Effector CD4-positive, alpha-beta T cell (primary cell): ENCODE measurements around the gene TMBIM1.
"Not testable (repeated sequence)": the region's sequence is repeated elsewhere in the genome, so short reads cannot be mapped to it uniquely, and the experiment has no call there.

Experiments
- DNase-seq: peaks from one replicate; pipeline ENCODE4 v3.0.0-alpha.2; 2020

Gene TMBIM1

GRCh38 chr2:218290316-218291261 is 1.7 kb downstream of the TMBIM1 start:
- peak; percentile 59 for DNase-seq

GRCh38 chr2:218289639-218290315 is 2.5 kb downstream of the TMBIM1 start:
- DNase-seq: no peak

GRCh38 chr2:218286570-218287459 is 5.5 kb downstream of the TMBIM1 start:
- peak; percentile 76 for DNase-seq

GRCh38 chr2:218285604-218286003 is 6.7 kb downstream of the TMBIM1 start:
- DNase-seq: no peak

- DNase-seq: peak; percentile 47
Measured at GRCh38 chr2:218284106-218284811, 8.0 kb downstream of the TMBIM1 start.

- DNase-seq: no peak
Measured at GRCh38 chr2:218282173-218282991, 9.9 kb downstream of the TMBIM1 start.

- no peak for DNase-seq
Measured at GRCh38 chr2:218281449-218281848, 10.9 kb downstream of the TMBIM1 start.

- DNase-seq: no peak
Measured at GRCh38 chr2:218280260-218280870, 11.9 kb downstream of the TMBIM1 start.

GRCh38 chr2:218278531-218279360 is 13.6 kb downstream of the TMBIM1 start:
- no peak for DNase-seq

- no peak for DNase-seq
Measured at GRCh38 chr2:218277921-218278320, 14.4 kb downstream of the TMBIM1 start.

- no peak for DNase-seq
Measured at GRCh38 chr2:218276986-218277755, 15.1 kb downstream of the TMBIM1 start.

GRCh38 chr2:218275371-218276072 is 16.8 kb downstream of the TMBIM1 start:
- no peak for DNase-seq

GRCh38 chr2:218274586-218274985 is 17.7 kb downstream of the TMBIM1 start:
- no peak for DNase-seq

GRCh38 chr2:218273908-218274249 is 18.4 kb downstream of the TMBIM1 start:
- no peak for DNase-seq

GRCh38 chr2:218273214-218273907 is 18.9 kb downstream of the TMBIM1 start:
- not testable (repeated sequence) for DNase-seq

- DNase-seq: peak; percentile 75
Measured at GRCh38 chr2:218272531-218273212, 19.6 kb downstream of the TMBIM1 start.

GRCh38 chr2:218271865-218272530 is 20.3 kb downstream of the TMBIM1 start:
- no peak for DNase-seq
